ENCODE measurements around the gene EMILIN1.

DNA sequence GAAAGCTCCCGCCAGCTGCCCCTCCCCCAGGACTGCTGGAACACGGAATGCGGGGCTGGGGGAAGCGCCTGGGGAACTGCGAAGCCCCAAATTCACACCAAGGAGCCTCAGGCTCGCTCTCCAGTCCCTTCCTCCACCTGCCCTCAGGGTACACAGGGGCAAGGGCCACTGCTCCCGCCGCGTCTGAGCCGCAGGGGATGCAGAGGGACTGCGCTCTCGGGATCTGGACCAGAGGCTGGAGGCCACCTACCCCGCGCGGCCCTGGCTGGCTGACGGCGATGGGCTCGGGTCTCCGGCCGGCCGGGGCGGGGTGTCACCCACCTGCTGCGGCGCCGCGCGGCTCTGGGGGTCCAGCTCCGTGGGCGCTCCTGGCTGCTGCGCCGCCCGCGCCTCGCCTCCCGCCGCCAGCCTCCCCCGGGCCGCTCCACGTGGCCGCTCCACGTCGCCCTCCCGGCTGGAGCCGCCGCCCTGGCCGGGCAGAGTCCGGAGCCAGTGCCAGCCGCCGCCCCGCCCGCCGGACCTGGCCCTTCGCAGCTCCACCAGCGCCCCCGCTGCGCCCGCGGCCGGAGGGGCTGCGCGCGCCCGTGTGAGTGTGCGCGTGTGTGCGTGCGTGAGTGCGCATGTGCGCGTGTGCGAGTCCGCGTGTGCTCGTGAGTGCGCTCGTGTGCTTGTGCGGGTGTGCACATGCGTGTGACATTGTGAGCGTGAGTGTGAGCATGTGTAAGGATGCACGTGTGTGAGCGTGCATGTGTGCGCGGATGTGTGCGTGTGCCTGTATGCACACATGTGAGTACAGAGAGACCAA lies 40.3 kb downstream of the EMILIN1 start, which contains the start of gene CGREF1:
- TF ChIP-seq, protein P1, sequence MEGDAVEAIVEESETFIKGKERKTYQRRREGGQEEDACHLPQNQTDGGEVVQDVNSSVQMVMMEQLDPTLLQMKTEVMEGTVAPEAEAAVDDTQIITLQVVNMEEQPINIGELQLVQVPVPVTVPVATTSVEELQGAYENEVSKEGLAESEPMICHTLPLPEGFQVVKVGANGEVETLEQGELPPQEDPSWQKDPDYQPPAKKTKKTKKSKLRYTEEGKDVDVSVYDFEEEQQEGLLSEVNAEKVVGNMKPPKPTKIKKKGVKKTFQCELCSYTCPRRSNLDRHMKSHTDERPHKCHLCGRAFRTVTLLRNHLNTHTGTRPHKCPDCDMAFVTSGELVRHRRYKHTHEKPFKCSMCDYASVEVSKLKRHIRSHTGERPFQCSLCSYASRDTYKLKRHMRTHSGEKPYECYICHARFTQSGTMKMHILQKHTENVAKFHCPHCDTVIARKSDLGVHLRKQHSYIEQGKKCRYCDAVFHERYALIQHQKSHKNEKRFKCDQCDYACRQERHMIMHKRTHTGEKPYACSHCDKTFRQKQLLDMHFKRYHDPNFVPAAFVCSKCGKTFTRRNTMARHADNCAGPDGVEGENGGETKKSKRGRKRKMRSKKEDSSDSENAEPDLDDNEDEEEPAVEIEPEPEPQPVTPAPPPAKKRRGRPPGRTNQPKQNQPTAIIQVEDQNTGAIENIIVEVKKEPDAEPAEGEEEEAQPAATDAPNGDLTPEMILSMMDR (conservative IDR thresholded peaks at IDR 0.05; ENCODE audit: low read length): no peak
- TF ChIP-seq EZH2phosphoT487 (IDR thresholded peaks at IDR 0.05; ENCODE audit: borderline replicate concordance): no peak
